K562 (cell line): ENCODE measurements around the gene RNF115. TPM values are rescaled to one million over a fixed set of nuclear protein-coding genes. Genes with fewer than 3 reads are reported as not detected.
A peak's percentile ranks its signal among the peaks of the same experiment; 100 is the strongest.
"Not testable (repeated sequence)": the region's sequence is repeated elsewhere in the genome, so short reads cannot be mapped to it uniquely, and the experiment has no call there.

Experiments used
- ATAC-seq: fragments of 200-7000 bp; cut with Tn5 transposase; 3 replicates; pipeline ENCODE4 v1.9.1; 2020; ENCODE audit warnings: moderate library complexity
- BruUV-seq: library from RNA; stranded (reverse); fragments of 400-500 nt; replicated peaks from 2 replicates; lab custom pipeline; 2021; lab: Mats Ljungman, UMichigan
- CTCF ChIA-PET: fragments of 300-600 bp; formaldehyde crosslinking; extraction: SDS; loops from one replicate; lab custom pipeline; 2021; ENCODE audit warnings: low intra/inter-chr PET ratio; lab: Yijun Ruan, JAX
- POLR2A ChIA-PET: fragments of 300-600, 350-650 bp; sonication (Branson Sonifier 250); formaldehyde crosslinking; extraction: SDS; loops from one replicate; lab custom pipeline; 2021; ENCODE audit warnings: antibody characterized with exemption, inconsistent platforms; lab: Yijun Ruan, JAX
- DNase-seq, 4 experiments: peaks; one replicate each; pipeline versions ENCODE4 v3.0.0 to v3.0.0-alpha.2; 2011 to 2018; ENCODE audit warnings: low spot score in 3 of 4, mixed read lengths in 3 of 4; ENCODE audit errors: extremely low read depth in 1 of 4
- FAIRE-seq: peaks from 2 replicates; lab custom pipeline; 2011; peaks lifted over from hg19 to GRCh38; lab: Jason Lieb, UNC
- H2AFZ ChIP-seq: 2 replicates; pipeline ENCODE4 v1.6.0; 2011; ENCODE audit warnings: low read depth, low read length, control low read depth, inconsistent platforms
- H3K27ac ChIP-seq: fragments of 200-600 bp; 3 replicates; pipeline ENCODE4 v1.8.0; 2011; ENCODE audit warnings: low read depth, mild to moderate bottlenecking, control low read depth, inconsistent platforms, low read length, moderate library complexity, mixed read lengths; ENCODE audit errors: extremely low read depth
- H3K27me3 ChIP-seq, 2 experiments: fragments of 300-600 bp in 1 of 2; 2 replicates in 1 of 2; 3 replicates in 1 of 2; pipeline versions ENCODE4 v1.6.0 to v1.8.0; 2011; ENCODE audit warnings: inconsistent platforms in 2 of 2, low read length in 2 of 2, mild to moderate bottlenecking in 1 of 2, mixed read lengths in 1 of 2, moderate library complexity in 1 of 2; ENCODE audit not compliant: control insufficient read depth in 2 of 2, insufficient read depth in 2 of 2
- H3K36me3 ChIP-seq: fragments of 300-600 bp; 3 replicates; pipeline ENCODE4 v1.8.0; 2011; ENCODE audit warnings: mild to moderate bottlenecking, low read length, inconsistent platforms; ENCODE audit not compliant: control insufficient read depth, insufficient read depth
- H3K4me1 ChIP-seq, 2 experiments: fragments of 200-600 bp in 1 of 2; replicated peaks in 1 of 2; 2 replicates in 1 of 2; 3 replicates in 1 of 2; pipeline versions ENCODE4 v1.5.1 to v1.8.0; 2011; ENCODE audit warnings: inconsistent platforms in 2 of 2, low read length in 2 of 2, mild to moderate bottlenecking in 1 of 2, mixed read lengths in 1 of 2, moderate library complexity in 1 of 2; ENCODE audit not compliant: control insufficient read depth in 2 of 2, insufficient read depth in 2 of 2
- H3K4me2 ChIP-seq: 2 replicates; pipeline ENCODE4 v1.6.1; 2011; ENCODE audit warnings: low read length, control low read depth, inconsistent platforms, mixed read lengths; ENCODE audit not compliant: insufficient read depth
- H3K4me3 ChIP-seq: fragments of 200-600 bp; sonication (generic), shearing (Covaris generic); 2 replicates; pipeline ENCODE4 v1.5.1; 2016; ENCODE audit warnings: control low read depth, inconsistent platforms
- H3K79me2 ChIP-seq: fragments of 200-600 bp; 3 replicates; pipeline ENCODE4 v1.8.0; 2011; ENCODE audit warnings: low read length, inconsistent platforms; ENCODE audit not compliant: control insufficient read depth, insufficient read depth
- H3K9ac ChIP-seq, 2 experiments: 2 replicates each; pipeline versions ENCODE4 v1.6.0 to v1.6.1; 2011; ENCODE audit warnings: low read depth in 2 of 2, low read length in 2 of 2, control low read depth in 1 of 2, inconsistent platforms in 1 of 2, mild to moderate bottlenecking in 1 of 2, mixed read lengths in 1 of 2; ENCODE audit not compliant: insufficient read depth in 1 of 2
- H3K9me1 ChIP-seq: one replicate; pipeline ENCODE4 v1.6.0; 2011; ENCODE audit warnings: inconsistent platforms, mild to moderate bottlenecking, low read length, moderate library complexity; ENCODE audit not compliant: control insufficient read depth, insufficient read depth
- H3K9me3 ChIP-seq: replicated peaks from 2 replicates; pipeline ENCODE4 v1.5.1; 2011; ENCODE audit warnings: low read depth, low read length, inconsistent platforms; ENCODE audit not compliant: control insufficient read depth, insufficient read depth
- H4K20me1 ChIP-seq: replicated peaks from 2 replicates; pipeline ENCODE4 v1.6.1; 2011; ENCODE audit warnings: low read length, inconsistent platforms, mixed read lengths; ENCODE audit not compliant: control insufficient read depth, insufficient read depth
- ARID1B ChIP-seq: fragments of 450-650 bp; IDR thresholded peaks from 2 replicates; pipeline ENCODE4 v1.6.1; 2016; ENCODE audit warnings: antibody characterized with exemption, mild to moderate bottlenecking, inconsistent platforms
- ASH1L ChIP-seq: fragments of 450-650 bp; IDR thresholded peaks from 2 replicates; pipeline ENCODE4 v1.6.1; 2018; ENCODE audit warnings: borderline replicate concordance, mild to moderate bottlenecking, low read depth; ENCODE audit not compliant: partially characterized antibody
- CBX1 ChIP-seq: sonication (generic); IDR thresholded peaks from 2 replicates; pipeline ENCODE4 v1.6.1; 2016; ENCODE audit warnings: antibody characterized with exemption, low read depth, mild to moderate bottlenecking
- CREBBP ChIP-seq: IDR thresholded peaks from one replicate; pipeline ENCODE4 v1.6.1; 2012; ENCODE audit warnings: low read depth, mild to moderate bottlenecking, control low read depth, inconsistent platforms, low read length
- DNMT1 ChIP-seq: fragments of 450-650 bp; IDR thresholded peaks from 2 replicates; pipeline ENCODE4 v1.6.1; 2016; ENCODE audit warnings: antibody characterized with exemption, mild to moderate bottlenecking
- MAFK ChIP-seq: IDR thresholded peaks from 2 replicates; pipeline ENCODE4 v1.6.1; 2011; ENCODE audit warnings: low read length, improper control_type of control experiment
- MBD2 ChIP-seq: sonication (generic); IDR thresholded peaks from 2 replicates; pipeline ENCODE4 v1.6.1; 2016; ENCODE audit warnings: low read depth, borderline replicate concordance
- NBN ChIP-seq: fragments of 450-650 bp; IDR thresholded peaks from 2 replicates; pipeline ENCODE4 v1.6.1; 2016; ENCODE audit warnings: low read depth, mild to moderate bottlenecking
- NR2C1 ChIP-seq, 2 experiments: fragments of 450-650 bp; IDR thresholded peaks; 2 replicates each; pipeline ENCODE4 v1.6.1; 2017; ENCODE audit warnings: mild to moderate bottlenecking in 2 of 2, antibody characterized with exemption in 1 of 2, inconsistent platforms in 1 of 2, missing compliant biosample characterization in 1 of 2, missing genetic modification characterization in 1 of 2
- OTX1 ChIP-seq: fragments of 450-650 bp; formaldehyde crosslinking; IDR thresholded peaks from 2 replicates; pipeline ENCODE4 v1.4.0; 2022; ENCODE audit warnings: mild to moderate bottlenecking
- PHF8 ChIP-seq: fragments of 200-600 bp; sonication (generic); IDR thresholded peaks from 2 replicates; pipeline ENCODE4 v1.6.1; 2012; ENCODE audit warnings: mixed run types, mild to moderate bottlenecking, inconsistent platforms, low read length, moderate library complexity, borderline replicate concordance
- PURB ChIP-seq: sonication (generic); formaldehyde crosslinking; IDR thresholded peaks from 2 replicates; pipeline ENCODE4 v1.9.0; 2021; ENCODE audit warnings: low read depth, mild to moderate bottlenecking, missing genetic modification reagents
- TAL1 ChIP-seq: fragments of 450-650 bp; IDR thresholded peaks from 2 replicates; pipeline ENCODE4 v1.6.1; 2016; ENCODE audit warnings: mild to moderate bottlenecking
- USF1 ChIP-seq: sonication (generic); formaldehyde crosslinking; IDR thresholded peaks from 2 replicates; pipeline ENCODE4 v1.9.0; 2022; ENCODE audit warnings: mild to moderate bottlenecking, missing genetic modification reagents
- ZFP36 ChIP-seq: fragments of 150-350 bp; IDR thresholded peaks from 2 replicates; pipeline ENCODE4 v1.6.1; 2018; ENCODE audit warnings: low read length, low read depth; ENCODE audit not compliant: partially characterized antibody
- ZNF184 ChIP-seq: sonication (generic); formaldehyde crosslinking; IDR thresholded peaks from 2 replicates; pipeline ENCODE4 v1.5.0; 2020; ENCODE audit warnings: missing genetic modification reagents
- ZNF707 ChIP-seq: fragments of 250-450 bp; sonication (Bioruptor Pico); conservative IDR thresholded peaks from 2 replicates; pipeline ENCODE4 v1.8.0; 2022; ENCODE audit warnings: inconsistent platforms, mild to moderate bottlenecking, moderate library complexity
- ZNF766 ChIP-seq: fragments of 200-800 bp; sonication (Bioruptor generic); conservative IDR thresholded peaks from 2 replicates; pipeline ENCODE4 v1.6.1; 2016; ENCODE audit warnings: missing genetic modification characterization, missing compliant biosample characterization
- ZNF79 ChIP-seq: fragments of 250-450 bp; sonication (Bioruptor Pico); IDR thresholded peaks from 2 replicates; pipeline ENCODE4 v1.4.0; 2020; ENCODE audit warnings: low read depth, mild to moderate bottlenecking, moderate library complexity
- WGBS: fragments of 100-300 bp; shearing (Covaris generic); methylation state at CpG from one replicate; pipeline ENCODE4 v1.1.6; 2016; ENCODE audit warnings: low coverage, mixed read lengths; ENCODE audit not compliant: insufficient coverage; ENCODE audit errors: missing lambda C conversion rate; 5-methylcytosine and 5-hydroxymethylcytosine counted together
- in situ Hi-C: fragments of 300-500 bp; cut with MboI; formaldehyde crosslinking; loops from 4 replicates; pipeline ENCODE4 v1.15.0; 2018; ENCODE audit warnings: inconsistent platforms, mixed read lengths
- intact Hi-C: fragments of 100-400 bp; cut with micrococcal nuclease; formaldehyde crosslinking; loops from 2 replicates; pipeline ENCODE4 v1.14.2; 2022
- polyA plus RNA-seq, 8 experiments: library from polyadenylated mRNA; depleted of rRNA in 4 of 8; stranded (reverse) in 5 of 8; unstranded in 3 of 8; fragments of >200 nt; fragmentation: Nextera tagmentation in 2 of 8; fragmentation: Illumina TruSeq in 1 of 8; extraction: Ambion mirVana in 2 of 8; extraction: Trizol in 1 of 8; gene quantifications; 2 replicates each; pipeline versions ENCODE4 v1.2.1 to v1.2.3, GENCODE V29; 2011 to 2014; ENCODE audit warnings: inconsistent platforms in 1 of 8, missing spikeins in 1 of 8
- total RNA-seq, 7 experiments: library from RNA; depleted of rRNA in 6 of 7; stranded (reverse); fragments of >200 nt in 6 of 7; fragmentation: Illumina TruSeq in 2 of 7; extraction: Trizol in 2 of 7; gene quantifications; 2 replicates each; pipeline versions ENCODE4 v1.2.1 to v1.2.3, GENCODE V29; 2011 to 2021; ENCODE audit warnings: low replicate concordance in 1 of 7

RNF115 gene
- total and polyA plus RNA-seq, 9 of the 15 experiments (the other 6 are each of a cell fraction or from before 2014, with no cell fraction given), result 1.9 to 14.3 (median 9.5) TPM

DNA sequence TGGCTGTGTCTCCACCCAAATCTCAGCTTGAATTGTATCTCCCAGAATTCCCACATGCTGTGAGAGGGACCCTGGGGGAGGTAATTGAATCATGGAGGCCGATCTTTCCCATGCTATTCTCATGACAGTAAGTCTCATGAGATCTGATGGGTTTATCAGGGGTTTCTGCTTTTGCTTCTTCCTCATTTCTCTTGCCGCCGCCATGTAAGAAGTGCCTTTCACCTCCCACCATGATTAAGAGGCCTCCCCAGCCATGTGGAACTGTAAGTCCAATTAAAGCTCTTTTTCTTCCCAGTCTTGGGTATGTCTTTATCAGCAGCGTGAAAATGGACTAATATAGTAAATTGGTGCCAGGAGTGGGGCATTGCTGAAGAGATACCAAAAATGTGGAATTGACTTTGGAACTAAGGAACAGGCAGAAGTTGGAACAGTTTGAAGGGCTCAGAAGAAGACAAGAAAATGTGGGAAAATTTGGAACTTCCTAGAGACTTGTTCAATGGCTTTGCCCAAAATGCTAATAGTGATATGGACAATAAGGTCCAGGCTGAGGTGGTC is 63.4 kb downstream of the RNF115 start:
- FAIRE-seq, H3K9ac ChIP-seq, DNase-seq, H3K79me2 ChIP-seq, ATAC-seq, in situ Hi-C loops, H3K4me3 ChIP-seq, H3K27ac ChIP-seq, CTCF ChIA-PET, H4K20me1 ChIP-seq, H2AFZ ChIP-seq, H3K4me2 ChIP-seq, POLR2A ChIA-PET, H3K9me1 ChIP-seq, H3K9me3 ChIP-seq, BruUV-seq, H3K27me3 ChIP-seq, intact Hi-C loops, H3K36me3 ChIP-seq, H3K4me1 ChIP-seq: not testable (repeated sequence)
- TF ChIP-seq ZNF707 (CRISPR knock-in tag) (peak; percentile 78), ZNF766 (CRISPR knock-in tag) (peak; percentile 67), ZFP36 (peak; percentile 73)
- 97% methylated on average over 4 of the region's 4 CpGs for WGBS

DNA sequence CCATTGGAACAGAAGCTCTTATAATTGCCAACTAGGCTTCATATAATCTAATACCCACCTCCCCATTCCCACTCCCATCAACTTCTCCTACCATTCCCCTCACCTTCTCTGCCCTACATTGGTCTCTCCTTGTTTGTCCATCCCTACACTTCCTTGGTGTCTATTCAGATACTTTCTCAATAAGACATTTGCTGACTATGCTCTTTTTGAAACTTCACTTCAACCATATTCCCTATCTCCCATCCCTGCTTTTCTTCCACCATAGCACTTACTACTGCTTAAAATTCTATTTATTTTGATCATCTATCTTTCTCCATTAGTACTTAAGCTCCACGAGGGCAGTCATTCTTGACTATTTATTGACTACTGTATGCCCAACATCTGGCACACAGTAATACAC is 64.2 kb downstream of the RNF115 start:
- no peaks in the 10 kb centered on the region for H3K27me3 ChIP-seq
- H3K4me3 ChIP-seq, result no peak overlapping the region
- BruUV-seq, result no TSS peak
- 57% methylated on average over 1 of the region's 1 CpG for WGBS
- no peak overlapping the region for H3K9ac ChIP-seq
- H3K9me1 ChIP-seq, result no peaks in the 10 kb centered on the region
- DNase-seq (no peak), FAIRE-seq (no peak), ATAC-seq (no peak)
- intact Hi-C loops, result no loop called here
- ChIA-PET POLR2A (no interaction called here), CTCF (no interaction called here)
- H3K9me3 ChIP-seq, result peaks cover 6% of the 10 kb centered on the region; the same call in 1 of the 2 replicates
- no peaks in the 10 kb centered on the region for H4K20me1 ChIP-seq
- in situ Hi-C loops, result no loop called here
- H3K4me1 ChIP-seq, result no peaks in the 10 kb centered on the region
- H2AFZ ChIP-seq, result no peak overlapping the region
- no peak overlapping the region for H3K27ac ChIP-seq
- no peaks in the 10 kb centered on the region for H3K79me2 ChIP-seq
- H3K4me2 ChIP-seq, result no peak overlapping the region
- peaks cover 9% of the 10 kb centered on the region; the same call in 2 of the 3 replicates for H3K36me3 ChIP-seq
- TF ChIP-seq DNMT1 (no peak), OTX1 (CRISPR knock-in tag) (no peak), TAL1 (no peak), ZNF184 (CRISPR knock-in tag) (no peak), MAFK (peak; percentile 91), CBX1 (no peak), USF1 (CRISPR knock-in tag) (no peak), CREBBP (no peak), MBD2 (no peak), PURB (CRISPR knock-in tag) (no peak), ZNF79 (CRISPR knock-in tag) (no peak), ARID1B (no peak), ASH1L (no peak), NR2C1 (IDR thresholded peaks at IDR 0.05) (no peak), NR2C1 (tag; IDR thresholded peaks at IDR 0.05) (no peak), PHF8 (no peak), NBN (no peak)
